H1 (cell line): ENCODE measurements around the gene IRF4. TPM values are rescaled to one million over a fixed set of nuclear protein-coding genes. Genes with fewer than 3 reads are reported as not detected.

Experiments
- ATF2 ChIP-seq: IDR thresholded peaks from 2 replicates; pipeline ENCODE4 v1.6.1; 2012; ENCODE audit warnings: low read length, inconsistent platforms
- BRCA1 ChIP-seq: IDR thresholded peaks from 2 replicates; pipeline ENCODE4 v1.6.1; 2012; ENCODE audit warnings: low read depth, low read length, improper control_type of control experiment
- CEBPB ChIP-seq: IDR thresholded peaks from 2 replicates; pipeline ENCODE4 v1.6.1; 2012; ENCODE audit warnings: low read depth, low read length
- CHD7 ChIP-seq: fragments of 300-600 bp; sonication (generic); IDR thresholded peaks from 2 replicates; pipeline ENCODE4 v1.7.1; 2012; ENCODE audit warnings: low read length, moderate library complexity, mild to moderate bottlenecking, inconsistent platforms; ENCODE audit not compliant: insufficient replicate concordance
- KDM4A ChIP-seq: IDR thresholded peaks from one replicate; pipeline ENCODE4 v1.7.1; 2012; ENCODE audit warnings: low read depth, mild to moderate bottlenecking, moderate library complexity, low read length, inconsistent platforms; ENCODE audit not compliant: severe bottlenecking
- MAX ChIP-seq: IDR thresholded peaks from 2 replicates; pipeline ENCODE4 v1.6.1; 2012; ENCODE audit warnings: inconsistent platforms
- NRF1 ChIP-seq: IDR thresholded peaks from 2 replicates; pipeline ENCODE4 v1.6.1; 2011; ENCODE audit warnings: mild to moderate bottlenecking, low read depth, low read length, improper control_type of control experiment
- SAP30 ChIP-seq: fragments of 300-600 bp; sonication (generic); IDR thresholded peaks from 2 replicates; pipeline ENCODE4 v1.7.1; 2012; ENCODE audit warnings: low read length, moderate library complexity, mild to moderate bottlenecking, inconsistent platforms; ENCODE audit not compliant: insufficient read depth, insufficient replicate concordance
- SP1 ChIP-seq: IDR thresholded peaks from 2 replicates; pipeline ENCODE4 v1.6.1; 2011; ENCODE audit warnings: low read depth, low read length
- polyA plus RNA-seq, 7 experiments: library from polyadenylated mRNA; depleted of rRNA in 3 of 7; stranded (reverse) in 5 of 7; unstranded in 2 of 7; fragments of >200 nt in 5 of 7; fragments of 200-250 nt in 2 of 7; gene quantifications; 1 replicate in 5 of 7; 2 replicates in 1 of 7; 4 replicates in 1 of 7; pipeline versions ENCODE4 v1.2.1 to v1.2.3, GENCODE V29; 2011 to 2013; ENCODE audit warnings: missing spikeins in 2 of 7, mixed read lengths in 2 of 7
- total RNA-seq: library from RNA; stranded (reverse); fragmentation: NEBNext Ultra II Directional; extraction: Animal tissue kit (Norgen Biotek cat#: 25700); gene quantifications from 2 replicates; pipeline ENCODE4 v1.2.1, GENCODE V29; 2021

The IRF4 gene
- total and polyA plus RNA-seq, 2 of the 8 experiments (the other 6 are each of a cell fraction or from before 2014, with no cell fraction given): 0.77 to 2.1 TPM

GRCh38 chr6:360764-361373 lies 30.7 kb upstream of the IRF4 start (continued):
- TF ChIP-seq CHD7: no peak
- no peak for TF ChIP-seq ATF2
- no peak for TF ChIP-seq NRF1
- no peak for TF ChIP-seq SP1
- TF ChIP-seq SAP30: no peak
- TF ChIP-seq MAX: no peak
- no peak for TF ChIP-seq KDM4A
- no peak for TF ChIP-seq CEBPB
- no peak for TF ChIP-seq BRCA1
